GM10248 (cell line): ENCODE results near the gene FLYWCH1.
"Not testable (repeated sequence)": the region's sequence is repeated elsewhere in the genome, so short reads cannot be mapped to it uniquely, and the experiment has no call there.

ENCODE experiments used
- CTCF ChIA-PET: fragments of 300-600 bp; sonication (Branson Sonifier 250); formaldehyde crosslinking; extraction: SDS; loops from one replicate; lab custom pipeline; 2021; ENCODE audit warnings: antibody characterized with exemption; lab: Yijun Ruan, JAX
- POLR2A ChIA-PET: fragments of 350-650 bp; sonication (Branson Sonifier 250); formaldehyde crosslinking; extraction: SDS; loops from one replicate; lab custom pipeline; 2020; ENCODE audit warnings: antibody characterized with exemption; lab: Yijun Ruan, JAX
- DNase-seq: peaks from one replicate; pipeline ENCODE4 v3.0.0; 2012; ENCODE audit errors: extremely low spot score
- TF ChIP-seq, protein P1 (sequence below): IDR thresholded peaks from 2 replicates; pipeline ENCODE4 v1.5.1; 2012; ENCODE audit warnings: mild to moderate bottlenecking, low read depth; ENCODE audit errors: extremely low read depth, missing control alignments, control extremely low read depth

Gene FLYWCH1

DNA sequence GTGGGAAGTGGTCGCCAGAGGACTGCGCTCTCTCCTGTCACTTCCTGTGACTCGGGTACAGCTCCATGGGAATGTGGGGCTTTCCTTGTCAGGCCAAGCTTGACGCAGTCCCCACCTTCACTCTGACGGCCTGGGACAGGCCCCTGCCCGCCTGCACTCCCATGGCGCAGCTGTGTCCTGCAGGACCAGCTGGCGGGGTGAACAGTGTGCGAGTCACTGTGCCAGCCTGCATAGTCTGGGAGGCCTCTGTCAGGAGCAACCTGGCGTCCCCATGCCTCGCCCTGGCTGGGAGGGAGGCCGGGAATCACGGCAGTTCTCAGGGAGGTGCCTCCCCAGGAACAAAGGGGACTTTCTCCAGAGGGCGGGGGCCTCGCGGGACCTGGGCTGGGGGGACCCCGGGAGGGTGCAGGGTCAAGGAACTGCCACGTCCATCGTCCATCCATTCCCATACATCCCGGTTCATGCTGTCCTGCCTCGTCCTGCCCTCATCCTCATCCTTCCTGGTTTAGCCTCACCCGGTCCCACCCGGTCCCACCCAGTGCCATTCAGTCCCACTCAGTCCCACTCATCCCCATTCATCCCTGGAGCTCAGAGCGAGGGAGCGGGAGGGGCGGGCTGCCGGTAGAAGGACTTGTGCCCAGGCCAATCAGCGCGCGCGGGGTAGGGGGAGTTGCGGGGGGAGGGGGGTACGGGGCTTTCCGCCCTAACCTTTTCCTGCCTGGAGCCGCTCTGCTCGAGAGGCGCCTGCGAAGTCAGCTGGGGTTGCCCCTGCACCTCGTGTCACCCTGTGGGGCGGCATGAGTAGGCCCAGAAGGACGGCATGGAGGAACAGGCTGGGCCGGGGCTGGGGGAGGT lies 13.4 kb downstream of the FLYWCH1 start:
- ChIA-PET CTCF (interaction anchor here (1.0 to 9.5 kb wide), 4 partner anchors 13 to 57 kb away, joined by 3 to 125 read pairs (median 5); partner anchors contain the start of gene FLYWCH1), POLR2A (interaction anchor here (0.6 kb wide), 1 partner anchor 72 kb away, joined by 6 read pairs; no protein-coding TSS in a partner anchor)
- TF ChIP-seq, protein P1, sequence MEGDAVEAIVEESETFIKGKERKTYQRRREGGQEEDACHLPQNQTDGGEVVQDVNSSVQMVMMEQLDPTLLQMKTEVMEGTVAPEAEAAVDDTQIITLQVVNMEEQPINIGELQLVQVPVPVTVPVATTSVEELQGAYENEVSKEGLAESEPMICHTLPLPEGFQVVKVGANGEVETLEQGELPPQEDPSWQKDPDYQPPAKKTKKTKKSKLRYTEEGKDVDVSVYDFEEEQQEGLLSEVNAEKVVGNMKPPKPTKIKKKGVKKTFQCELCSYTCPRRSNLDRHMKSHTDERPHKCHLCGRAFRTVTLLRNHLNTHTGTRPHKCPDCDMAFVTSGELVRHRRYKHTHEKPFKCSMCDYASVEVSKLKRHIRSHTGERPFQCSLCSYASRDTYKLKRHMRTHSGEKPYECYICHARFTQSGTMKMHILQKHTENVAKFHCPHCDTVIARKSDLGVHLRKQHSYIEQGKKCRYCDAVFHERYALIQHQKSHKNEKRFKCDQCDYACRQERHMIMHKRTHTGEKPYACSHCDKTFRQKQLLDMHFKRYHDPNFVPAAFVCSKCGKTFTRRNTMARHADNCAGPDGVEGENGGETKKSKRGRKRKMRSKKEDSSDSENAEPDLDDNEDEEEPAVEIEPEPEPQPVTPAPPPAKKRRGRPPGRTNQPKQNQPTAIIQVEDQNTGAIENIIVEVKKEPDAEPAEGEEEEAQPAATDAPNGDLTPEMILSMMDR, result no peak
- no peak for DNase-seq

- ChIA-PET CTCF (interaction anchor here (0.6 to 9.5 kb wide), 24 partner anchors 9 to 1144 kb away, joined by 3 to 125 read pairs (median 7); partner anchors contain the start of genes FLYWCH1, FLYWCH2, NUBP2 and SPSB3), POLR2A (interaction anchor here (0.6 kb wide), 1 partner anchor 73 kb away, joined by 6 read pairs; no protein-coding TSS in a partner anchor)
- TF ChIP-seq, protein P1, result no peak
- no peak for DNase-seq
These were observed 14.4 kb downstream of the FLYWCH1 start for GRCh38 chr16:2925951-2926649.

- no peak for DNase-seq
- TF ChIP-seq, protein P1, result no peak
- POLR2A ChIA-PET, result no interaction called here
- CTCF ChIA-PET, result interaction anchor here (0.6 to 9.5 kb wide), 30 partner anchors 9 to 1144 kb away, joined by 3 to 125 read pairs (median 5); partner anchors contain the start of genes FLYWCH1, FLYWCH2, NUBP2 and SPSB3
These were observed 14.9 kb downstream of the FLYWCH1 start for GRCh38 chr16:2926650-2926999.

- peak; percentile 80 for DNase-seq
- ChIA-PET POLR2A (interaction anchor here (0.5 kb wide), 1 partner anchor 27 kb away, joined by 3 read pairs; no protein-coding TSS in a partner anchor), CTCF (interaction anchor here (0.5 to 9.5 kb wide), 40 partner anchors 8 to 1145 kb away, joined by 3 to 125 read pairs (median 4); partner anchors contain the start of genes FLYWCH1, FLYWCH2, NUBP2 and SPSB3)
- TF ChIP-seq, protein P1, result peak; percentile 98
These were observed 15.4 kb downstream of the FLYWCH1 start for GRCh38 chr16:2927010-2927646.

GRCh38 chr16:2928151-2928550 lies 16.4 kb downstream of the FLYWCH1 start:
- DNase-seq, POLR2A ChIA-PET: not testable (repeated sequence)

DNA sequence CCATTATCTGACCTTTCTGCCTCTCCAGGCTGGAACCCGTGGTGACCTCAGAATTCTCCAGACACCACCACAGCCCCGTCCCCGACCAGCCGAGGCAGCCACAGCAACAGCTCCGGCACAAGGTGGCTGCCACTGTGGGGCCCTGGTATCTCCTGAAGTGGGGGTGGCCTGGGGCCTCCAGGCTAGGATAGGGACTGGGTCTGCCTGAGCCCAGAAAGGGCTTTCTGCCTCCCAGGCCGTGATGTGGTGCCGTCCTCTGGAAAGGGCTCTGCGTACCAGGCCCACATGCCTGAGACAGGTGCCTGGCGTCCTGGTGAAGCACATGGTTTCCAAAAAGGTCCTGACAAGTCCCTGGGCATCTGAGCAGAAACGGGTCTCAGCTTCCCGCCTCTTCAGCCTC lies 17.1 kb downstream of the FLYWCH1 start:
- ChIA-PET CTCF (interaction anchor here (1.0 to 2.4 kb wide), 3 partner anchors 8 to 16 kb away, joined by 3 to 20 read pairs (median 10); no protein-coding TSS in a partner anchor), POLR2A (no interaction called here)
- TF ChIP-seq, protein P1, result no peak
- DNase-seq, result no peak

More at GRCh38 chr16:2928151-2928550, 16.4 kb downstream of the FLYWCH1 start:
- CTCF ChIA-PET, result interaction anchor here (1.0 to 2.4 kb wide), 3 partner anchors 9 to 33 kb away, joined by 3 to 20 read pairs (median 3); no protein-coding TSS in a partner anchor
